HEK293 (cell line): ENCODE data around the gene C3orf49.

Source experiments
- PRDM1 ChIP-seq: fragments of 450-650 bp; formaldehyde crosslinking; IDR thresholded peaks from 2 replicates; pipeline ENCODE4; 2016; ENCODE audit warnings: missing biosample characterization, missing genetic modification characterization
- SALL2 ChIP-seq: fragments of 450-650 bp; formaldehyde crosslinking; IDR thresholded peaks from 2 replicates; pipeline ENCODE4 v1.5.0; 2017; ENCODE audit warnings: missing biosample characterization, mild to moderate bottlenecking, missing genetic modification characterization, borderline replicate concordance
- ZBTB7A ChIP-seq: fragments of 450-650 bp; formaldehyde crosslinking; IDR thresholded peaks from 2 replicates; pipeline ENCODE4 v1.5.1; 2016; ENCODE audit warnings: low read depth, missing biosample characterization, missing genetic modification characterization
- ZNF140 ChIP-seq: fragments of 450-650 bp; formaldehyde crosslinking; IDR thresholded peaks from 2 replicates; pipeline ENCODE4 v1.5.1; 2016; ENCODE audit warnings: missing biosample characterization, missing genetic modification characterization
- ZNF146 ChIP-seq: fragments of 450-650 bp; formaldehyde crosslinking; IDR thresholded peaks from 2 replicates; pipeline ENCODE4 v1.5.1; 2016; ENCODE audit warnings: missing biosample characterization, missing genetic modification characterization
- ZNF157 ChIP-seq: fragments of 450-650 bp; formaldehyde crosslinking; IDR thresholded peaks from 2 replicates; pipeline ENCODE4 v1.5.1; 2016; ENCODE audit warnings: missing biosample characterization, missing genetic modification characterization
- ZNF221 ChIP-seq: fragments of 450-650 bp; formaldehyde crosslinking; IDR thresholded peaks from 2 replicates; pipeline ENCODE4 v1.5.1; 2017; ENCODE audit warnings: missing biosample characterization, missing genetic modification characterization, borderline replicate concordance
- ZNF274 ChIP-seq, 2 experiments: fragments of 200-500 bp in 1 of 2; fragments of 450-650 bp in 1 of 2; sonication (Bioruptor generic) in 1 of 2; formaldehyde crosslinking in 1 of 2; IDR thresholded peaks; 2 replicates each; pipeline versions ENCODE4 v1.5.1 to v1.6.1; 2014 to 2016; ENCODE audit warnings: borderline replicate concordance in 1 of 2, inconsistent platforms in 1 of 2, low read length in 1 of 2, missing biosample characterization in 1 of 2, missing genetic modification characterization in 1 of 2
- ZNF692 ChIP-seq: fragments of 450-650 bp; formaldehyde crosslinking; IDR thresholded peaks from 2 replicates; pipeline ENCODE4 v1.5.1; 2016; ENCODE audit warnings: missing biosample characterization, missing genetic modification characterization
- ZNF747 ChIP-seq: fragments of 450-650 bp; formaldehyde crosslinking; IDR thresholded peaks from 2 replicates; pipeline ENCODE4 v1.5.1; 2016; ENCODE audit warnings: missing biosample characterization, missing genetic modification characterization
- ZNF785 ChIP-seq: fragments of 450-650 bp; formaldehyde crosslinking; IDR thresholded peaks from 2 replicates; pipeline ENCODE4 v1.5.1; 2016; ENCODE audit warnings: missing biosample characterization, missing genetic modification characterization
- TF ChIP-seq, protein P1 (sequence below): fragments of 450-650 bp; formaldehyde crosslinking; IDR thresholded peaks from 2 replicates; pipeline ENCODE4 v1.5.1; 2016; ENCODE audit warnings: missing biosample characterization, missing genetic modification characterization
- TF ChIP-seq, protein P2 (sequence below): fragments of 450-650 bp; formaldehyde crosslinking; IDR thresholded peaks from 2 replicates; pipeline ENCODE4 v1.5.1; 2016; ENCODE audit warnings: missing biosample characterization, missing genetic modification characterization
- TF ChIP-seq, protein P3 (sequence below): fragments of 450-650 bp; formaldehyde crosslinking; conservative IDR thresholded peaks from 2 replicates; pipeline ENCODE4 v1.5.1; 2016; ENCODE audit warnings: low read depth, missing biosample characterization, missing genetic modification characterization

- no peak for TF ChIP-seq ZNF785
- TF ChIP-seq, protein P1, sequence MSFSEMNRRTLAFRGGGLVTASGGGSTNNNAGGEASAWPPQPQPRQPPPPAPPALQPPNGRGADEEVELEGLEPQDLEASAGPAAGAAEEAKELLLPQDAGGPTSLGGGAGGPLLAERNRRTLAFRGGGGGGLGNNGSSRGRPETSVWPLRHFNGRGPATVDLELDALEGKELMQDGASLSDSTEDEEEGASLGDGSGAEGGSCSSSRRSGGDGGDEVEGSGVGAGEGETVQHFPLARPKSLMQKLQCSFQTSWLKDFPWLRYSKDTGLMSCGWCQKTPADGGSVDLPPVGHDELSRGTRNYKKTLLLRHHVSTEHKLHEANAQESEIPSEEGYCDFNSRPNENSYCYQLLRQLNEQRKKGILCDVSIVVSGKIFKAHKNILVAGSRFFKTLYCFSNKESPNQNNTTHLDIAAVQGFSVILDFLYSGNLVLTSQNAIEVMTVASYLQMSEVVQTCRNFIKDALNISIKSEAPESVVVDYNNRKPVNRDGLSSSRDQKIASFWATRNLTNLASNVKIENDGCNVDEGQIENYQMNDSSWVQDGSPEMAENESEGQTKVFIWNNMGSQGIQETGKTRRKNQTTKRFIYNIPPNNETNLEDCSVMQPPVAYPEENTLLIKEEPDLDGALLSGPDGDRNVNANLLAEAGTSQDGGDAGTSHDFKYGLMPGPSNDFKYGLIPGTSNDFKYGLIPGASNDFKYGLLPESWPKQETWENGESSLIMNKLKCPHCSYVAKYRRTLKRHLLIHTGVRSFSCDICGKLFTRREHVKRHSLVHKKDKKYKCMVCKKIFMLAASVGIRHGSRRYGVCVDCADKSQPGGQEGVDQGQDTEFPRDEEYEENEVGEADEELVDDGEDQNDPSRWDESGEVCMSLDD (tag by site-specific recombination) = no peak
- TF ChIP-seq ZBTB7A (tag by site-specific recombination) = no peak
- TF ChIP-seq ZNF146 (tag by site-specific recombination) = no peak
- no peak for TF ChIP-seq ZNF692 (tag by site-specific recombination)
- TF ChIP-seq, protein P2, sequence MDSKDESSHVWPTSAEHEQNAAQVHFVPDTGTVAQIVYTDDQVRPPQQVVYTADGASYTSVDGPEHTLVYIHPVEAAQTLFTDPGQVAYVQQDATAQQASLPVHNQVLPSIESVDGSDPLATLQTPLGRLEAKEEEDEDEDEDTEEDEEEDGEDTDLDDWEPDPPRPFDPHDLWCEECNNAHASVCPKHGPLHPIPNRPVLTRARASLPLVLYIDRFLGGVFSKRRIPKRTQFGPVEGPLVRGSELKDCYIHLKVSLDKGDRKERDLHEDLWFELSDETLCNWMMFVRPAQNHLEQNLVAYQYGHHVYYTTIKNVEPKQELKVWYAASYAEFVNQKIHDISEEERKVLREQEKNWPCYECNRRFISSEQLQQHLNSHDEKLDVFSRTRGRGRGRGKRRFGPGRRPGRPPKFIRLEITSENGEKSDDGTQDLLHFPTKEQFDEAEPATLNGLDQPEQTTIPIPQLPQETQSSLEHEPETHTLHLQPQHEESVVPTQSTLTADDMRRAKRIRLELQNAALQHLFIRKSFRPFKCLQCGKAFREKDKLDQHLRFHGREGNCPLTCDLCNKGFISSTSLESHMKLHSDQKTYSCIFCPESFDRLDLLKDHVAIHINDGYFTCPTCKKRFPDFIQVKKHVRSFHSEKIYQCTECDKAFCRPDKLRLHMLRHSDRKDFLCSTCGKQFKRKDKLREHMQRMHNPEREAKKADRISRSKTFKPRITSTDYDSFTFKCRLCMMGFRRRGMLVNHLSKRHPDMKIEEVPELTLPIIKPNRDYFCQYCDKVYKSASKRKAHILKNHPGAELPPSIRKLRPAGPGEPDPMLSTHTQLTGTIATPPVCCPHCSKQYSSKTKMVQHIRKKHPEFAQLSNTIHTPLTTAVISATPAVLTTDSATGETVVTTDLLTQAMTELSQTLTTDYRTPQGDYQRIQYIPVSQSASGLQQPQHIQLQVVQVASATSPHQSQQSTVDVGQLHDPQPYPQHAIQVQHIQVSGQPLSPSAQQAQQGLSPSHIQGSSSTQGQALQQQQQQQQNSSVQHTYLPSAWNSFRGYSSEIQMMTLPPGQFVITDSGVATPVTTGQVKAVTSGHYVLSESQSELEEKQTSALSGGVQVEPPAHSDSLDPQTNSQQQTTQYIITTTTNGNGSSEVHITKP (tag by site-specific recombination) = no peak
- no peak for TF ChIP-seq ZNF221
- no peak for TF ChIP-seq ZNF157 (tag by site-specific recombination)
- no peak for TF ChIP-seq PRDM1
- TF ChIP-seq ZNF747 (tag by site-specific recombination) = no peak
- no peak for TF ChIP-seq SALL2 (tag by site-specific recombination)
- no peak for TF ChIP-seq ZNF274 (IDR thresholded peaks at IDR 0.05; ENCODE audit: low read length)
- no peak for TF ChIP-seq ZNF274 (tag by site-specific recombination; IDR thresholded peaks at IDR 0.05; ENCODE audit: borderline replicate concordance)
- TF ChIP-seq, protein P3, sequence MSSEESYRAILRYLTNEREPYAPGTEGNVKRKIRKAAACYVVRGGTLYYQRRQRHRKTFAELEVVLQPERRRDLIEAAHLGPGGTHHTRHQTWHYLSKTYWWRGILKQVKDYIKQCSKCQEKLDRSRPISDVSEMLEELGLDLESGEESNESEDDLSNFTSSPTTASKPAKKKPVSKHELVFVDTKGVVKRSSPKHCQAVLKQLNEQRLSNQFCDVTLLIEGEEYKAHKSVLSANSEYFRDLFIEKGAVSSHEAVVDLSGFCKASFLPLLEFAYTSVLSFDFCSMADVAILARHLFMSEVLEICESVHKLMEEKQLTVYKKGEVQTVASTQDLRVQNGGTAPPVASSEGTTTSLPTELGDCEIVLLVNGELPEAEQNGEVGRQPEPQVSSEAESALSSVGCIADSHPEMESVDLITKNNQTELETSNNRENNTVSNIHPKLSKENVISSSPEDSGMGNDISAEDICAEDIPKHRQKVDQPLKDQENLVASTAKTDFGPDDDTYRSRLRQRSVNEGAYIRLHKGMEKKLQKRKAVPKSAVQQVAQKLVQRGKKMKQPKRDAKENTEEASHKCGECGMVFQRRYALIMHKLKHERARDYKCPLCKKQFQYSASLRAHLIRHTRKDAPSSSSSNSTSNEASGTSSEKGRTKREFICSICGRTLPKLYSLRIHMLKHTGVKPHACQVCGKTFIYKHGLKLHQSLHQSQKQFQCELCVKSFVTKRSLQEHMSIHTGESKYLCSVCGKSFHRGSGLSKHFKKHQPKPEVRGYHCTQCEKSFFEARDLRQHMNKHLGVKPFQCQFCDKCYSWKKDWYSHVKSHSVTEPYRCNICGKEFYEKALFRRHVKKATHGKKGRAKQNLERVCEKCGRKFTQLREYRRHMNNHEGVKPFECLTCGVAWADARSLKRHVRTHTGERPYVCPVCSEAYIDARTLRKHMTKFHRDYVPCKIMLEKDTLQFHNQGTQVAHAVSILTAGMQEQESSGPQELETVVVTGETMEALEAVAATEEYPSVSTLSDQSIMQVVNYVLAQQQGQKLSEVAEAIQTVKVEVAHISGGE (tag by site-specific recombination) = no peak
- TF ChIP-seq ZNF140 (tag by site-specific recombination) = no peak
Measured at GRCh38 chr3:63849175-63849574, 30.1 kb downstream of the C3orf49 start.
